ENCODE measurements around the gene PARD3B. TPM values are rescaled to one million over a fixed set of nuclear protein-coding genes. Genes with fewer than 3 reads are reported as not detected.

The PARD3B gene
- total and polyA plus RNA-seq, 2 of the 13 experiments (the other 11 are each of a cell fraction or from before 2014, with no cell fraction given) = 0.71 to 2.3 TPM

DNA sequence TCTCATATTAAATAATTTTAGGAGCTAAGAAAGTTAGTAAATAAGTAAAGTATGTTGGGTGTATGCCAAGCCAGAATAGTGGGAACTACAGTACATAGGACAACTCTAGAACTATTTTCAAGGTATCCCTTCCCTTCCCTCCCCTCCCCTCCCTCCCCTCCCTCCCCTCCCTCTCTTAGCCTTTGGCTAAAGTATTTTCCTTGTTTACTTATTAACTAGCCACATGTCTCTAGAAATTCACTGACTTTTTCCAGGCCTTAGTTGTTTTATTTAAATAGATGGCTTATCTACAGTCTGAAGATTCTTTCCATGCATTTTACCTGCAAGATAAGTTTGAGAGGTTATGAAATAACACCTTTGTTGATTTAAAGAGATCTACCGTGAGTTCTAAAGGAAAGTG, 402.1 kb downstream of the PARD3B start (continued):
- TF ChIP-seq, protein P1, sequence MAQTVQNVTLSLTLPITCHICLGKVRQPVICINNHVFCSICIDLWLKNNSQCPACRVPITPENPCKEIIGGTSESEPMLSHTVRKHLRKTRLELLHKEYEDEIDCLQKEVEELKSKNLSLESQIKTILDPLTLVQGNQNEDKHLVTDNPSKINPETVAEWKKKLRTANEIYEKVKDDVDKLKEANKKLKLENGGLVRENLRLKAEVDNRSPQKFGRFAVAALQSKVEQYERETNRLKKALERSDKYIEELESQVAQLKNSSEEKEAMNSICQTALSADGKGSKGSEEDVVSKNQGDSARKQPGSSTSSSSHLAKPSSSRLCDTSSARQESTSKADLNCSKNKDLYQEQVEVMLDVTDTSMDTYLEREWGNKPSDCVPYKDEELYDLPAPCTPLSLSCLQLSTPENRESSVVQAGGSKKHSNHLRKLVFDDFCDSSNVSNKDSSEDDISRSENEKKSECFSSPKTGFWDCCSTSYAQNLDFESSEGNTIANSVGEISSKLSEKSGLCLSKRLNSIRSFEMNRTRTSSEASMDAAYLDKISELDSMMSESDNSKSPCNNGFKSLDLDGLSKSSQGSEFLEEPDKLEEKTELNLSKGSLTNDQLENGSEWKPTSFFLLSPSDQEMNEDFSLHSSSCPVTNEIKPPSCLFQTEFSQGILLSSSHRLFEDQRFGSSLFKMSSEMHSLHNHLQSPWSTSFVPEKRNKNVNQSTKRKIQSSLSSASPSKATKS (CRISPR knock-in tag; IDR thresholded peaks at IDR 0.05) = no peak
- TF ChIP-seq SNAI1 (CRISPR knock-in tag; IDR thresholded peaks at IDR 0.05; ENCODE audit: borderline replicate concordance) = no peak
- TF ChIP-seq ZNF850 (CRISPR knock-in tag; conservative IDR thresholded peaks at IDR 0.05) = no peak
- no peak for TF ChIP-seq FOXP1 (IDR thresholded peaks at IDR 0.05)
- no peak for TF ChIP-seq FOXP1 (CRISPR knock-in tag; IDR thresholded peaks at IDR 0.05)
- TF ChIP-seq ZNF678 (CRISPR knock-in tag; IDR thresholded peaks at IDR 0.05) = no peak
- no peak for TF ChIP-seq ZNF12 (CRISPR knock-in tag; IDR thresholded peaks at IDR 0.05)
- no peak for TF ChIP-seq PHB2 (IDR thresholded peaks at IDR 0.05; ENCODE audit: partially characterized antibody)
- TF ChIP-seq ISL2 (CRISPR knock-in tag; IDR thresholded peaks at IDR 0.05) = peak; percentile 74
- TF ChIP-seq KLF6 (CRISPR knock-in tag; IDR thresholded peaks at IDR 0.05) = no peak
- TF ChIP-seq, protein P2, sequence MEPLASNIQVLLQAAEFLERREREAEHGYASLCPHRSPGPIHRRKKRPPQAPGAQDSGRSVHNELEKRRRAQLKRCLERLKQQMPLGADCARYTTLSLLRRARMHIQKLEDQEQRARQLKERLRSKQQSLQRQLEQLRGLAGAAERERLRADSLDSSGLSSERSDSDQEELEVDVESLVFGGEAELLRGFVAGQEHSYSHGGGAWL (CRISPR knock-in tag; IDR thresholded peaks at IDR 0.05) = no peak
- no peak for TF ChIP-seq ZNF24 (IDR thresholded peaks at IDR 0.05)
- TF ChIP-seq ETV5 (CRISPR knock-in tag; IDR thresholded peaks at IDR 0.05; ENCODE audit: borderline replicate concordance) = no peak
- TF ChIP-seq MIER3 (CRISPR knock-in tag; IDR thresholded peaks at IDR 0.05; ENCODE audit: borderline replicate concordance) = no peak
- TF ChIP-seq, protein P3, sequence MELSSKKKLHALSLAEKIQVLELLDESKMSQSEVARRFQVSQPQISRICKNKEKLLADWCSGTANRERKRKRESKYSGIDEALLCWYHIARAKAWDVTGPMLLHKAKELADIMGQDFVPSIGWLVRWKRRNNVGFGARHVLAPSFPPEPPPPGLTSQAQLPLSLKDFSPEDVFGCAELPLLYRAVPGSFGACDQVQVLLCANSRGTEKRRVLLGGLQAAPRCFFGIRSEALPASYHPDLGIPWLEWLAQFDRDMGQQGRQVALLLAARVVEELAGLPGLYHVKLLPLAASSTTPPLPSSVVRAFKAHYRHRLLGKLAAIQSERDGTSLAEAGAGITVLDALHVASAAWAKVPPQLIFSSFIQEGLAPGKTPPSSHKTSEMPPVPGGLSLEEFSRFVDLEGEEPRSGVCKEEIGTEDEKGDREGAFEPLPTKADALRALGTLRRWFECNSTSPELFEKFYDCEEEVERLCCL (CRISPR knock-in tag; IDR thresholded peaks at IDR 0.05; ENCODE audit: borderline replicate concordance) = no peak
- TF ChIP-seq, protein P4, sequence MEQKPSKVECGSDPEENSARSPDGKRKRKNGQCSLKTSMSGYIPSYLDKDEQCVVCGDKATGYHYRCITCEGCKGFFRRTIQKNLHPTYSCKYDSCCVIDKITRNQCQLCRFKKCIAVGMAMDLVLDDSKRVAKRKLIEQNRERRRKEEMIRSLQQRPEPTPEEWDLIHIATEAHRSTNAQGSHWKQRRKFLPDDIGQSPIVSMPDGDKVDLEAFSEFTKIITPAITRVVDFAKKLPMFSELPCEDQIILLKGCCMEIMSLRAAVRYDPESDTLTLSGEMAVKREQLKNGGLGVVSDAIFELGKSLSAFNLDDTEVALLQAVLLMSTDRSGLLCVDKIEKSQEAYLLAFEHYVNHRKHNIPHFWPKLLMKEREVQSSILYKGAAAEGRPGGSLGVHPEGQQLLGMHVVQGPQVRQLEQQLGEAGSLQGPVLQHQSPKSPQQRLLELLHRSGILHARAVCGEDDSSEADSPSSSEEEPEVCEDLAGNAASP (CRISPR knock-in tag; IDR thresholded peaks at IDR 0.05; ENCODE audit: borderline replicate concordance) = no peak
- TF ChIP-seq ZNF34 (CRISPR knock-in tag; IDR thresholded peaks at IDR 0.05; ENCODE audit: borderline replicate concordance) = no peak
- no peak for TF ChIP-seq ZSCAN9 (CRISPR knock-in tag; IDR thresholded peaks at IDR 0.05; ENCODE audit: borderline replicate concordance)
- peak; percentile 32; the same call in 1 of the 2 replicates for TF ChIP-seq NCOA2 (CRISPR knock-in tag; IDR thresholded peaks at IDR 0.05)
- no peak for TF ChIP-seq ZNF234 (CRISPR knock-in tag; conservative IDR thresholded peaks at IDR 0.05)
- TF ChIP-seq, protein P5, sequence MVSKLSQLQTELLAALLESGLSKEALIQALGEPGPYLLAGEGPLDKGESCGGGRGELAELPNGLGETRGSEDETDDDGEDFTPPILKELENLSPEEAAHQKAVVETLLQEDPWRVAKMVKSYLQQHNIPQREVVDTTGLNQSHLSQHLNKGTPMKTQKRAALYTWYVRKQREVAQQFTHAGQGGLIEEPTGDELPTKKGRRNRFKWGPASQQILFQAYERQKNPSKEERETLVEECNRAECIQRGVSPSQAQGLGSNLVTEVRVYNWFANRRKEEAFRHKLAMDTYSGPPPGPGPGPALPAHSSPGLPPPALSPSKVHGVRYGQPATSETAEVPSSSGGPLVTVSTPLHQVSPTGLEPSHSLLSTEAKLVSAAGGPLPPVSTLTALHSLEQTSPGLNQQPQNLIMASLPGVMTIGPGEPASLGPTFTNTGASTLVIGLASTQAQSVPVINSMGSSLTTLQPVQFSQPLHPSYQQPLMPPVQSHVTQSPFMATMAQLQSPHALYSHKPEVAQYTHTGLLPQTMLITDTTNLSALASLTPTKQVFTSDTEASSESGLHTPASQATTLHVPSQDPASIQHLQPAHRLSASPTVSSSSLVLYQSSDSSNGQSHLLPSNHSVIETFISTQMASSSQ (IDR thresholded peaks at IDR 0.05; ENCODE audit: low read depth) = no peak
- TF ChIP-seq, protein P5 (CRISPR knock-in tag; IDR thresholded peaks at IDR 0.05; ENCODE audit: borderline replicate concordance) = peak; percentile 78; the same call in 1 of the 2 replicates
- TF ChIP-seq SP1 (IDR thresholded peaks at IDR 0.05) = no peak
- TF ChIP-seq SP1 (CRISPR knock-in tag; IDR thresholded peaks at IDR 0.05) = no peak
- TF ChIP-seq ZNF136 (CRISPR knock-in tag; IDR thresholded peaks at IDR 0.05; ENCODE audit: low read depth) = no peak

Data from HepG2 (cell line).